ENCODE results near the gene C1GALT1.
"Not testable (repeated sequence)": the region's sequence is repeated elsewhere in the genome, so short reads cannot be mapped to it uniquely, and the experiment has no call there.

Gene C1GALT1

GRCh38 chr7:7226407-7226806 is 44.1 kb downstream of the C1GALT1 start:
- Histone ChIP-seq H3K4me1 (no peaks in the 10 kb centered on the region), H3K36me3 (peaks cover 44% of the 10 kb centered on the region), H3K4me3 (no peak overlapping the region), H3K27ac (no peak overlapping the region), H3K4me2 (no peak overlapping the region), H3K27me3 (no peaks in the 10 kb centered on the region), H3K9ac (no peak overlapping the region), H3K9me3 (peaks cover 43% of the 10 kb centered on the region), H4K20me1 (no peaks in the 10 kb centered on the region)
- TF ChIP-seq Cebpa-rat (IDR thresholded peaks at IDR 0.05) = no peak

GRCh38 chr7:7228472-7228871 is 46.1 kb downstream of the C1GALT1 start:
- Histone ChIP-seq H3K9me3 (peaks cover 47% of the 10 kb centered on the region), H3K27ac (no peak overlapping the region), H3K4me2 (no peak overlapping the region), H3K4me3 (no peak overlapping the region), H3K4me1 (no peaks in the 10 kb centered on the region), H3K9ac (no peak overlapping the region), H4K20me1 (no peaks in the 10 kb centered on the region), H3K27me3 (no peaks in the 10 kb centered on the region), H3K36me3 (peaks cover 36% of the 10 kb centered on the region)
- peak; percentile 16; the same call in 1 of the 2 replicates for TF ChIP-seq Cebpa-rat (IDR thresholded peaks at IDR 0.05)

- H3K27ac ChIP-seq = no peak overlapping the region
- H3K4me1 ChIP-seq = no peaks in the 10 kb centered on the region
- no peak overlapping the region for H3K9ac ChIP-seq
- no peaks in the 10 kb centered on the region for H4K20me1 ChIP-seq
- H3K36me3 ChIP-seq = peaks cover 40% of the 10 kb centered on the region
- H3K4me2 ChIP-seq = no peak overlapping the region
- TF ChIP-seq Cebpa-rat (IDR thresholded peaks at IDR 0.05) = no peak
- H3K27me3 ChIP-seq = no peaks in the 10 kb centered on the region
- no peak overlapping the region for H3K4me3 ChIP-seq
- peaks cover 47% of the 10 kb centered on the region for H3K9me3 ChIP-seq
Measured at GRCh38 chr7:7228967-7229366, 46.6 kb downstream of the C1GALT1 start.

- Histone ChIP-seq H3K9me3 (peaks cover 39% of the 10 kb centered on the region), H3K27me3 (no peaks in the 10 kb centered on the region), H3K4me1 (no peaks in the 10 kb centered on the region), H3K4me3 (no peak overlapping the region), H3K27ac (no peak overlapping the region), H4K20me1 (no peaks in the 10 kb centered on the region), H3K9ac (no peak overlapping the region), H3K36me3 (peaks cover 52% of the 10 kb centered on the region), H3K4me2 (no peak overlapping the region)
- no peak for TF ChIP-seq Cebpa-rat (IDR thresholded peaks at IDR 0.05)
Measured at GRCh38 chr7:7231000-7231399, 48.7 kb downstream of the C1GALT1 start.

- no peak for TF ChIP-seq Cebpa-rat (IDR thresholded peaks at IDR 0.05)
- no peaks in the 10 kb centered on the region for H3K27me3 ChIP-seq
- H3K9ac ChIP-seq = no peak overlapping the region
- no peaks in the 10 kb centered on the region for H3K4me1 ChIP-seq
- H3K4me2 ChIP-seq = no peak overlapping the region
- H3K27ac ChIP-seq = no peak overlapping the region
- H3K9me3 ChIP-seq = peaks cover 34% of the 10 kb centered on the region
- no peaks in the 10 kb centered on the region for H4K20me1 ChIP-seq
- H3K4me3 ChIP-seq = no peak overlapping the region
- peaks cover 53% of the 10 kb centered on the region for H3K36me3 ChIP-seq
Measured at GRCh38 chr7:7231865-7232264, 49.5 kb downstream of the C1GALT1 start.

- H3K27ac ChIP-seq = no peak overlapping the region
- no peak overlapping the region for H3K9ac ChIP-seq
- TF ChIP-seq Cebpa-rat (IDR thresholded peaks at IDR 0.05) = no peak
- no peak overlapping the region for H3K4me3 ChIP-seq
- peaks cover 16% of the 10 kb centered on the region for H3K9me3 ChIP-seq
- no peaks in the 10 kb centered on the region for H3K4me1 ChIP-seq
- H3K27me3 ChIP-seq = no peaks in the 10 kb centered on the region
- no peaks in the 10 kb centered on the region for H4K20me1 ChIP-seq
- H3K36me3 ChIP-seq = peaks cover 67% of the 10 kb centered on the region
- no peak overlapping the region for H3K4me2 ChIP-seq
Measured at GRCh38 chr7:7235347-7235746, 53.0 kb downstream of the C1GALT1 start.

- Histone ChIP-seq H3K4me1 (no peaks in the 10 kb centered on the region), H3K9ac (no peak overlapping the region), H3K9me3 (peaks cover 13% of the 10 kb centered on the region), H3K36me3 (peaks cover 67% of the 10 kb centered on the region), H3K4me2 (no peak overlapping the region), H3K27ac (no peak overlapping the region), H4K20me1 (no peaks in the 10 kb centered on the region), H3K27me3 (no peaks in the 10 kb centered on the region), H3K4me3 (no peak overlapping the region)
- no peak for TF ChIP-seq Cebpa-rat (IDR thresholded peaks at IDR 0.05)
Measured at GRCh38 chr7:7236041-7236440, 53.7 kb downstream of the C1GALT1 start.

- no peaks in the 10 kb centered on the region for H3K27me3 ChIP-seq
- no peak overlapping the region for H3K4me2 ChIP-seq
- H3K9ac ChIP-seq = no peak overlapping the region
- H3K4me3 ChIP-seq = no peak overlapping the region
- peaks cover 67% of the 10 kb centered on the region for H3K36me3 ChIP-seq
- H3K9me3 ChIP-seq = no peaks in the 10 kb centered on the region
- H3K27ac ChIP-seq = no peak overlapping the region
- no peak for TF ChIP-seq Cebpa-rat (IDR thresholded peaks at IDR 0.05)
- no peaks in the 10 kb centered on the region for H3K4me1 ChIP-seq
- H4K20me1 ChIP-seq = no peaks in the 10 kb centered on the region
Measured at GRCh38 chr7:7237201-7237977, 55.0 kb downstream of the C1GALT1 start.

- H3K9ac ChIP-seq = no peak overlapping the region
- no peak overlapping the region for H3K27ac ChIP-seq
- peaks cover 69% of the 10 kb centered on the region for H3K36me3 ChIP-seq
- H3K9me3 ChIP-seq = no peaks in the 10 kb centered on the region
- no peaks in the 10 kb centered on the region for H4K20me1 ChIP-seq
- no peaks in the 10 kb centered on the region for H3K27me3 ChIP-seq
- no peak overlapping the region for H3K4me3 ChIP-seq
- TF ChIP-seq Cebpa-rat (IDR thresholded peaks at IDR 0.05) = no peak
- no peak overlapping the region for H3K4me2 ChIP-seq
- no peaks in the 10 kb centered on the region for H3K4me1 ChIP-seq
Measured at GRCh38 chr7:7237978-7238267, 55.6 kb downstream of the C1GALT1 start.

- Histone ChIP-seq H3K36me3 (peaks cover 67% of the 10 kb centered on the region), H3K4me2 (no peak overlapping the region), H3K4me1 (no peaks in the 10 kb centered on the region), H3K9ac (no peak overlapping the region), H3K9me3 (no peaks in the 10 kb centered on the region), H3K27me3 (no peaks in the 10 kb centered on the region), H3K4me3 (no peak overlapping the region), H4K20me1 (no peaks in the 10 kb centered on the region), H3K27ac (no peak overlapping the region)
- no peak for TF ChIP-seq Cebpa-rat (IDR thresholded peaks at IDR 0.05)
Measured at GRCh38 chr7:7239346-7239745, 57.0 kb downstream of the C1GALT1 start.

GRCh38 chr7:7242899-7243298 is 60.6 kb downstream of the C1GALT1 start:
- Histone ChIP-seq H3K4me1 (peaks cover 12% of the 10 kb centered on the region), H4K20me1 (no peaks in the 10 kb centered on the region), H3K27ac (no peak overlapping the region), H3K9me3 (no peaks in the 10 kb centered on the region), H3K27me3 (no peaks in the 10 kb centered on the region), H3K9ac (no peak overlapping the region), H3K36me3 (peaks cover 47% of the 10 kb centered on the region), H3K4me3 (no peak overlapping the region), H3K4me2 (no peak overlapping the region)
- TF ChIP-seq Cebpa-rat (IDR thresholded peaks at IDR 0.05) = no peak

GRCh38 chr7:7245233-7245632 is 62.9 kb downstream of the C1GALT1 start:
- H3K27me3 ChIP-seq, H3K9ac ChIP-seq, H3K27ac ChIP-seq, H3K9me3 ChIP-seq, H3K4me2 ChIP-seq, H3K4me3 ChIP-seq, H4K20me1 ChIP-seq: not testable (repeated sequence)
- peaks cover 13% of the 10 kb centered on the region for H3K4me1 ChIP-seq
- peaks cover 24% of the 10 kb centered on the region for H3K36me3 ChIP-seq

Data from BLaER1 (cell line).